Psoas muscle (tissue), 8 donors: ENCODE data around the gene ETS1. TPM values are rescaled to one million over a fixed set of nuclear protein-coding genes. Genes with fewer than 3 reads are reported as not detected.

Experiments used
- ATAC-seq, 4 donors: fragments of 200-7000 bp; cut with Tn5 transposase; one replicate each; pipeline ENCODE4 v1.9.1; 2020; ENCODE audit warnings: moderate library complexity in 3 of 4, mild to moderate bottlenecking in 2 of 4
- DNase-seq, 2 donors: peaks; one replicate each; pipeline ENCODE4 v3.0.0-alpha.2; 2020
- H3K27ac ChIP-seq: fragments of 200-600 bp; one replicate; pipeline ENCODE4 v1.8.0; 2022
- H3K27me3 ChIP-seq, 3 donors: fragments of 200-600 bp in 1 of 3; one replicate each; pipeline versions ENCODE4 v1.6.1 to v1.8.0; 2013 to 2022; ENCODE audit warnings: low read length in 2 of 3, mild to moderate bottlenecking in 2 of 3, moderate library complexity in 1 of 3; ENCODE audit not compliant: insufficient read depth in 3 of 3
- H3K36me3 ChIP-seq, 2 donors: fragments of 200-600 bp in 1 of 2; one replicate each; pipeline versions ENCODE4 v1.6.1 to v1.8.0; 2013 to 2022; ENCODE audit warnings: low read depth in 1 of 2, mild to moderate bottlenecking in 1 of 2, moderate library complexity in 1 of 2; ENCODE audit not compliant: insufficient read depth in 1 of 2
- H3K4me1 ChIP-seq: fragments of 200-600 bp; one replicate; pipeline ENCODE4 v1.8.0; 2022
- H3K4me3 ChIP-seq: fragments of 200-600 bp; one replicate; pipeline ENCODE4 v1.8.0; 2022; ENCODE audit warnings: mild to moderate bottlenecking
- H3K9me3 ChIP-seq: fragments of 200-600 bp; one replicate; pipeline ENCODE4 v1.8.0; 2022
- CTCF ChIP-seq: fragments of 200-600 bp; IDR thresholded peaks from one replicate; pipeline ENCODE4 v1.8.0; 2022; ENCODE audit warnings: antibody characterized with exemption
- WGBS, 3 donors: extraction: QIAGEN DNeasy Blood & Tissue Kit; methylation state at CpG; one replicate each; pipeline versions ENCODE4 v1.1.6 to v1.1.7; 2013; 5-methylcytosine and 5-hydroxymethylcytosine counted together
- intact Hi-C, 2 donors: fragments of 100-400 bp; cut with DNase I; formaldehyde crosslinking; loops; one replicate each; pipeline versions ENCODE4 v1.11.0 to v1.14.2; 2022
- polyA plus RNA-seq, 3 donors: library from polyadenylated mRNA; stranded (reverse); fragments of 200-250 nt; gene quantifications; one replicate each; pipeline ENCODE4 v1.2.3, GENCODE V29; 2013
- total RNA-seq, 4 donors: library from RNA; stranded (reverse); fragmentation: NEBNext Ultra II Directional in 2 of 4; extraction: Animal tissue kit (Norgen Biotek cat#: 25700) in 2 of 4; gene quantifications; one replicate each; pipeline versions ENCODE4 v1.2.1 to v1.2.4, GENCODE V29; 2021 to 2023
- donor health status: healthy with polysubstance abuse.
- donor health status: DM: no; HTN: no; CAD: no; lungs with moderate emphysema.
- donor health status: Bipolar disorder and iron deficiency.
- donor health status: healthy.
- donor health status: DM: yes; HTN: yes; CAD: no.
- donor health status: DM: no; HTN: no; CAD: no.
- donor health status: DM: no; HTN: no; CAD: no.
- donor health status: DM: yes; HTN: yes; CAD: no.

Gene ETS1
- total and polyA plus RNA-seq, 7 donors = 8.5 to 32.4 (median 19.3) TPM

GRCh38 chr11:128468111-128468510, 119.2 kb downstream of the ETS1 start:
- intact Hi-C loops = loop anchor here in 1 of 2 donors (10.0 kb wide), 2 partner anchors 63 to 173 kb away; no protein-coding TSS in a partner anchor
- Histone ChIP-seq H3K27me3 (no peaks in the 10 kb centered on the region), H3K36me3 (peaks cover 3 to 20% of the 10 kb centered on the region in 2 donors), H3K4me3 (no peak overlapping the region), H3K4me1 (peaks cover 23% of the 10 kb centered on the region), H3K27ac (peak overlapping the region; percentile 51), H3K9me3 (no peaks in the 10 kb centered on the region)
- no peak for DNase-seq
- ATAC-seq = no peak
- WGBS, 3 donors = 70 to 86% (median 71%) methylated on average over 1 of the region's 1 CpG
- no peak for TF ChIP-seq CTCF

- no peak for TF ChIP-seq CTCF
- Histone ChIP-seq H3K9me3 (no peaks in the 10 kb centered on the region), H3K4me3 (no peak overlapping the region), H3K36me3 (peaks cover 3 to 19% of the 10 kb centered on the region in 2 donors), H3K27me3 (no peaks in the 10 kb centered on the region), H3K27ac (peak overlapping the region; percentile 51), H3K4me1 (peaks cover 23% of the 10 kb centered on the region)
- DNase-seq = peak; percentile 49 to 60
- intact Hi-C loops = loop anchor here in 1 of 2 donors (10.0 kb wide), 2 partner anchors 63 to 173 kb away; no protein-coding TSS in a partner anchor
- ATAC-seq = peak; percentile 85 to 92 (median 90)
- 28 to 50% (median 49%) methylated on average over 9 of the region's 9 CpGs for WGBS, 3 donors
Observed at GRCh38 chr11:128467610-128468041, 119.7 kb downstream of the ETS1 start.

- Histone ChIP-seq H3K4me1 (peaks cover 23% of the 10 kb centered on the region), H3K27me3 (no peaks in the 10 kb centered on the region), H3K36me3 (peaks cover 5 to 25% of the 10 kb centered on the region in 2 donors), H3K9me3 (no peaks in the 10 kb centered on the region), H3K4me3 (no peak overlapping the region), H3K27ac (peak overlapping the region; percentile 51)
- intact Hi-C loops = loop anchor here in 1 of 2 donors (10.0 kb wide), 2 partner anchors 62 to 172 kb away; no protein-coding TSS in a partner anchor
- ATAC-seq (peak in 1 of 4 donors; percentile 14), DNase-seq (no peak)
- no peak for TF ChIP-seq CTCF
- 83 to 93% (median 84%) methylated on average over 6 of the region's 6 CpGs for WGBS, 3 donors
Observed at GRCh38 chr11:128467041-128467440, 120.3 kb downstream of the ETS1 start.

- H3K9me3 ChIP-seq = no peaks in the 10 kb centered on the region
- WGBS, 3 donors = 65 to 76% (median 68%) methylated on average over 15 of the region's 15 CpGs
- ATAC-seq (no peak), DNase-seq (no peak)
- H3K4me3 ChIP-seq = no peak overlapping the region
- no peak for TF ChIP-seq CTCF
- H3K27ac ChIP-seq = peak overlapping the region; percentile 51
- no peaks in the 10 kb centered on the region for H3K27me3 ChIP-seq
- H3K36me3 ChIP-seq = peaks cover 6 to 34% of the 10 kb centered on the region in 2 donors
- peaks cover 23% of the 10 kb centered on the region for H3K4me1 ChIP-seq
- intact Hi-C loops = loop anchor here in 1 of 2 donors (10.0 kb wide), 2 partner anchors 61 to 171 kb away; no protein-coding TSS in a partner anchor
Observed at GRCh38 chr11:128465946-128466705, 121.2 kb downstream of the ETS1 start.
